Stimulated activated CD4-positive, alpha-beta T cell treated with anti-CD3 and anti-CD28 coated beads, Interleukin-1b, Interleukin-23, amount 100 ng/mL, for 4 hours (primary cell): ENCODE data around the gene AMH.

ENCODE experiments used
- DNase-seq, 2 donors: peaks; one replicate each; pipeline ENCODE4 v3.0.0-alpha.2; 2020; ENCODE audit warnings: low read depth in 2 of 2

AMH gene

GRCh38 chr19:2287585-2288337, 38.6 kb downstream of the AMH start:
- DNase-seq: no peak

- no peak for DNase-seq
Observed at GRCh38 chr19:2288338-2288817, 39.3 kb downstream of the AMH start.

- no peak for DNase-seq
Observed at GRCh38 chr19:2288818-2289713, 39.9 kb downstream of the AMH start.

- DNase-seq: peak in 1 of 2 donors; percentile 25
Observed at GRCh38 chr19:2289714-2290435, 40.8 kb downstream of the AMH start.

GRCh38 chr19:2290441-2291184, 41.5 kb downstream of the AMH start:
- no peak for DNase-seq

- DNase-seq: no peak
Observed at GRCh38 chr19:2291185-2291751, 42.1 kb downstream of the AMH start.

- DNase-seq: no peak
Observed at GRCh38 chr19:2294687-2295335, 45.7 kb downstream of the AMH start.

GRCh38 chr19:2296141-2296540, 47.0 kb downstream of the AMH start:
- no peak for DNase-seq

- DNase-seq: no peak
Observed at GRCh38 chr19:2300533-2300932, 51.4 kb downstream of the AMH start.
